ENCODE data around the gene PARVA.

- TF ChIP-seq, protein P1, sequence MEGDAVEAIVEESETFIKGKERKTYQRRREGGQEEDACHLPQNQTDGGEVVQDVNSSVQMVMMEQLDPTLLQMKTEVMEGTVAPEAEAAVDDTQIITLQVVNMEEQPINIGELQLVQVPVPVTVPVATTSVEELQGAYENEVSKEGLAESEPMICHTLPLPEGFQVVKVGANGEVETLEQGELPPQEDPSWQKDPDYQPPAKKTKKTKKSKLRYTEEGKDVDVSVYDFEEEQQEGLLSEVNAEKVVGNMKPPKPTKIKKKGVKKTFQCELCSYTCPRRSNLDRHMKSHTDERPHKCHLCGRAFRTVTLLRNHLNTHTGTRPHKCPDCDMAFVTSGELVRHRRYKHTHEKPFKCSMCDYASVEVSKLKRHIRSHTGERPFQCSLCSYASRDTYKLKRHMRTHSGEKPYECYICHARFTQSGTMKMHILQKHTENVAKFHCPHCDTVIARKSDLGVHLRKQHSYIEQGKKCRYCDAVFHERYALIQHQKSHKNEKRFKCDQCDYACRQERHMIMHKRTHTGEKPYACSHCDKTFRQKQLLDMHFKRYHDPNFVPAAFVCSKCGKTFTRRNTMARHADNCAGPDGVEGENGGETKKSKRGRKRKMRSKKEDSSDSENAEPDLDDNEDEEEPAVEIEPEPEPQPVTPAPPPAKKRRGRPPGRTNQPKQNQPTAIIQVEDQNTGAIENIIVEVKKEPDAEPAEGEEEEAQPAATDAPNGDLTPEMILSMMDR (IDR thresholded peaks at IDR 0.05) = no peak
- no peak for TF ChIP-seq POLR2A (IDR thresholded peaks at IDR 0.05)
Observed at GRCh38 chr11:12512132-12512531, 134.8 kb downstream of the PARVA start.

All from body of pancreas (tissue), 4 donors.